GF-D8 (cell line): ENCODE measurements around the gene KIF20A.
"Not testable (repeated sequence)": the region's sequence is repeated elsewhere in the genome, so short reads cannot be mapped to it uniquely, and the experiment has no call there.

Experiments
- DNase-seq: peaks from one replicate; lab custom pipeline; 2025; lab: John Stamatoyannopoulos, UW

The KIF20A gene

GRCh38 chr5:138186002-138186447 is 7.1 kb downstream of the KIF20A start:
- DNase-seq = peak; percentile 66

DNA sequence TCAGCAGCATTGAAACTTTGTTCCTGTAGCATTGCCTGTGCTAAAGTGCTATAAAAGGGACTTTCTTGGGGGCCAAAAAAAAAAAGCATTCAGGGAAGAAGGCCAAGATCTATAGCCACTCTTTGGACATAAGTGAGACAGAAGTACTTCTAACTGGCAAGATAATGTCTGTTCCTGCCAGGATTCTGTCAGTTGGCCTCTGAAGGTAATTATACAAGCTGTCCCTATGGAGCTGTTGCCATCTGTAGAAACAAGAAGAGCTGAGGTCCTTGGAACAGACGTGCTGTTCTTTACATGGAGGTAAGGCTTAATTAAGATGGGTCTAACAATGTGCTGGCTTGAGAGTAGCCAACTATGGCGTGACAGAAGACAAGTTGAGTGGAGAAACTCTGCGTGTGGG is 9.7 kb downstream of the KIF20A start:
- no peak for DNase-seq

GRCh38 chr5:138192826-138193225 is 13.9 kb downstream of the KIF20A start:
- no peak for DNase-seq

GRCh38 chr5:138193859-138194258 is 14.9 kb downstream of the KIF20A start:
- DNase-seq = not testable (repeated sequence)

GRCh38 chr5:138210985-138211384 is 32.1 kb downstream of the KIF20A start:
- no peak for DNase-seq

DNA sequence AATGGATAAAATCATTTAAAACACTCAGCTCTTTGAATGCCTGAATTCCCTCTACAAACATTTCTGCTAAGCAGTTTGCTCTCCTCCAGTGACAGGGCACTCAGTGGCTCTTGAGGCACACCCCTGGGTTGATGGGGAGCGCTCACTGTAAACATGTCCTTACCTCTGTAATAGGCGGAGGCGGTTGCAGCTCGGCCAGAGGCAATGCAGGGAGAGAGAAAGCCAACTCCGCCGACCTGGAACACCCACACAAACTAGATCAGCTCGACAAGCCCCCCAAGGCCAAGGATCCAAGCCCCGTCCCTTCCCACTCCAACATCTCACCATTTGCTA is 33.9 kb downstream of the KIF20A start:
- no peak for DNase-seq

GRCh38 chr5:138213161-138214029 is 34.5 kb downstream of the KIF20A start, which contains the start of gene CDC23:
TSS of gene CDC23 (minus strand) at chr5:138213323. CDS start at chr5:138213312, 11 bp downstream.
- DNase-seq = peak; percentile 86

DNA sequence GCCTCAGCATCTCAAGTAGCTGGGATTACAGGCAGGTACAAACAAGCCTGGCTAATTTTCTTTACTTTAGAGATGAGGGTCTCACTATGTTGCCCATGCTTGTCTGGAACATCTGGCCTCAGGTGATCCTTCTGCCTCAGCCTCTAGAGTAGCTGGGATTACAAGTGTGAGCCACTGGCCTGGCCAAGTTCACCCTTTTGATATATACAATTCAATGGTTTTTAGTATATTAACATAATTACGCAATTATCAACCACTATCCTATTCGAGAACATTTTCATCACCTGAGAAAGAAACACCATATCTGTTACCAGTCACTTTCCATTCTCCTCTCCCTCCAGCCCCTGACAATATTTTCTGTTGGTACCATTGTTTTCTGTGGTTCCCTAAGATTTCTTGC is 37.9 kb downstream of the KIF20A start:
- DNase-seq = no peak

DNA sequence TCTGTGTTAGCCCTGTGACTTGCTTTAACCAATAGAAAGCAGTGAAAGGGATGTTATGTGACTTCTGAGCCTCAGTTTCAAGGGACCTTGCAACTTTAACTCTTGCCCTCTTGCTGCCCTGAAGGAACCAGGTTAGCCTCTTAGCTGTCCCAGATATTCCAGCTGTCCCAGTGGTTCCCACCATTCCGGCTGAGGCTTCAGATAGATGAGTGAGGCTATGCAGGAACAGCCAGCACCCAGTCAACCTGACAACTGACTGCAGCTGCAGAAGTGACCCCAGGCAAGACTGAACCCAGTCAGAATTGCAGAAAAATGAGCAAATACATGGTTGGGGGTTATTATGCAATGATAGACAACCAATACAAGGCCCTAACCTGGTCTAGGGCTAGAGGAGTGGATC is 44.6 kb downstream of the KIF20A start:
- DNase-seq = no peak

- DNase-seq = no peak
Measured at GRCh38 chr5:138224712-138225111, 45.8 kb downstream of the KIF20A start.

DNA sequence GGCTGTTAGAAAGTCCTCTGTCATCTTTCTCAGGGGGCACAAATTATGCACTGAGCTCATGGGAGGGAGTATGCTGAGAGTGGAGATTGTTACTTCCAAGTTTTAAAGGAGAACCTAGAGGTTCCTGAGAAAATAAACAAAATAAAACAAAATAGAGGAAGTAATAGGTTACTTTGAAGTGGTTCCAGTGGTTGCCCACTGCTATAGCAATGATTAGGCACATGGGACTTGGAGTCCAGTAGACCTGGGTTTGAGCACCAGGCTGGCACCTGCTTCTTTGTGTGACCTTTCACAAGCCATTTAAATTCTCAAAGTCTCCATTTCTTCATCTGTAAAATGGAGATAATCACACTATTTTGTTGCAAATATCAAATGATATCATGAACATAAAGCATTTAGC is 48.0 kb downstream of the KIF20A start:
- no peak for DNase-seq

DNA sequence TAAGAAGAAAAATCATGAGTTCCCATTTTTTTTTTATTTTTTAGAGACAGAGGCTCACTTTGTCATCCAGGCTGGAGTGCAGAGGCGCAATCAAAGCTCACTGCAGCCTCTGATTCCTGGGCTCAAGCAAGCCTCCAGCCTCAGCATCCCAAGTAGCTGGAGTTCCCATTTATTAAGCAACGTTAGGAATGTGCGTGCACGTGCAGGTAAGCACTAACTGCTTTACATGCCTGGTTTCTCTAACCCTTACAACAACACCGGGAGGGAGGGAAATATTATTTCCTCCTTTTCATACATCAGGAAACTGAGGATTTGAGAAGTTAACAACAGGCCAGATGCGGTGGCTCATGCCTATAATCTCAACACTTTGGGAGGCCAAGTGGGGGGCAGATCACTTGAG is 50.5 kb downstream of the KIF20A start:
- no peak for DNase-seq

DNA sequence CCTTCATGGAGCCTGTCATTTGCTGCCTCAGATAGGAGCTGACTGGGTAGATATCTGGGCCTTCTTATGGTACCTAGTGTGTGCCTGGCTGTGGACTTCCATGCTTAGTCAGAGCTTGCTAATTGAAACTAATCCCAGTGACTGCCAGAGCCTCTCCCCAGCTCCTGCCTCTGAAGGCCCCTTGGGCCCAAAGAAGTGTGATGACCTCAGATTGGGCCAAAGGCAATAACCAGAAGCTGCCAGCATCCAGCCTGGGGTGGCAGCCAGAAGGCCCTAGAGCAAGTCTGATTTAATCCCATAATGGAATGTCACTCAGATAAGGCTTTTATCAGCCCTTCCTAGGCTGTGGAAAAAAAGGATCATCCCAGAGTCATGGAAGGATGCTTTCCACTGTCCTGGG is 51.3 kb downstream of the KIF20A start:
- DNase-seq = no peak

GRCh38 chr5:138230981-138231589 is 52.2 kb downstream of the KIF20A start:
- DNase-seq = no peak

GRCh38 chr5:138233280-138233679 is 54.4 kb downstream of the KIF20A start:
- DNase-seq = no peak

- no peak for DNase-seq
Measured at GRCh38 chr5:138234651-138235050, 55.7 kb downstream of the KIF20A start.
